K562 (cell line): ENCODE data around the gene ARHGAP42. TPM values are rescaled to one million over a fixed set of nuclear protein-coding genes. Genes with fewer than 3 reads are reported as not detected.

Experiments
- ATAC-seq: fragments of 200-7000 bp; cut with Tn5 transposase; 3 replicates; pipeline ENCODE4 v1.9.1; 2020; ENCODE audit warnings: moderate library complexity
- BruUV-seq: library from RNA; stranded (reverse); fragments of 400-500 nt; replicated peaks from 2 replicates; lab custom pipeline; 2021; lab: Mats Ljungman, UMichigan
- CTCF ChIA-PET: fragments of 300-600 bp; formaldehyde crosslinking; extraction: SDS; loops from one replicate; lab custom pipeline; 2021; ENCODE audit warnings: low intra/inter-chr PET ratio; lab: Yijun Ruan, JAX
- POLR2A ChIA-PET: fragments of 300-600, 350-650 bp; sonication (Branson Sonifier 250); formaldehyde crosslinking; extraction: SDS; loops from one replicate; lab custom pipeline; 2021; ENCODE audit warnings: antibody characterized with exemption, inconsistent platforms; lab: Yijun Ruan, JAX
- DNase-seq, 4 experiments: peaks; one replicate each; pipeline versions ENCODE4 v3.0.0 to v3.0.0-alpha.2; 2011 to 2018; ENCODE audit warnings: low spot score in 3 of 4, mixed read lengths in 3 of 4; ENCODE audit errors: extremely low read depth in 1 of 4
- FAIRE-seq: peaks from 2 replicates; lab custom pipeline; 2011; peaks lifted over from hg19 to GRCh38; lab: Jason Lieb, UNC
- H2AFZ ChIP-seq: 2 replicates; pipeline ENCODE4 v1.6.0; 2011; ENCODE audit warnings: low read depth, low read length, control low read depth, inconsistent platforms
- H3K27ac ChIP-seq: fragments of 200-600 bp; 3 replicates; pipeline ENCODE4 v1.8.0; 2011; ENCODE audit warnings: low read depth, mild to moderate bottlenecking, control low read depth, inconsistent platforms, low read length, moderate library complexity, mixed read lengths; ENCODE audit errors: extremely low read depth
- H3K27me3 ChIP-seq, 2 experiments: fragments of 300-600 bp in 1 of 2; 2 replicates in 1 of 2; 3 replicates in 1 of 2; pipeline versions ENCODE4 v1.6.0 to v1.8.0; 2011; ENCODE audit warnings: inconsistent platforms in 2 of 2, low read length in 2 of 2, mild to moderate bottlenecking in 1 of 2, mixed read lengths in 1 of 2, moderate library complexity in 1 of 2; ENCODE audit not compliant: control insufficient read depth in 2 of 2, insufficient read depth in 2 of 2
- H3K36me3 ChIP-seq: fragments of 300-600 bp; 3 replicates; pipeline ENCODE4 v1.8.0; 2011; ENCODE audit warnings: mild to moderate bottlenecking, low read length, inconsistent platforms; ENCODE audit not compliant: control insufficient read depth, insufficient read depth
- H3K4me1 ChIP-seq, 2 experiments: fragments of 200-600 bp in 1 of 2; replicated peaks in 1 of 2; 2 replicates in 1 of 2; 3 replicates in 1 of 2; pipeline versions ENCODE4 v1.5.1 to v1.8.0; 2011; ENCODE audit warnings: inconsistent platforms in 2 of 2, low read length in 2 of 2, mild to moderate bottlenecking in 1 of 2, mixed read lengths in 1 of 2, moderate library complexity in 1 of 2; ENCODE audit not compliant: control insufficient read depth in 2 of 2, insufficient read depth in 2 of 2
- H3K4me2 ChIP-seq: 2 replicates; pipeline ENCODE4 v1.6.1; 2011; ENCODE audit warnings: low read length, control low read depth, inconsistent platforms, mixed read lengths; ENCODE audit not compliant: insufficient read depth
- H3K4me3 ChIP-seq: fragments of 200-600 bp; sonication (generic), shearing (Covaris generic); 2 replicates; pipeline ENCODE4 v1.5.1; 2016; ENCODE audit warnings: control low read depth, inconsistent platforms
- H3K79me2 ChIP-seq: fragments of 200-600 bp; 3 replicates; pipeline ENCODE4 v1.8.0; 2011; ENCODE audit warnings: low read length, inconsistent platforms; ENCODE audit not compliant: control insufficient read depth, insufficient read depth
- H3K9ac ChIP-seq, 2 experiments: 2 replicates each; pipeline versions ENCODE4 v1.6.0 to v1.6.1; 2011; ENCODE audit warnings: low read depth in 2 of 2, low read length in 2 of 2, control low read depth in 1 of 2, inconsistent platforms in 1 of 2, mild to moderate bottlenecking in 1 of 2, mixed read lengths in 1 of 2; ENCODE audit not compliant: insufficient read depth in 1 of 2
- H3K9me1 ChIP-seq: one replicate; pipeline ENCODE4 v1.6.0; 2011; ENCODE audit warnings: inconsistent platforms, mild to moderate bottlenecking, low read length, moderate library complexity; ENCODE audit not compliant: control insufficient read depth, insufficient read depth
- H3K9me3 ChIP-seq: replicated peaks from 2 replicates; pipeline ENCODE4 v1.5.1; 2011; ENCODE audit warnings: low read depth, low read length, inconsistent platforms; ENCODE audit not compliant: control insufficient read depth, insufficient read depth
- H4K20me1 ChIP-seq: replicated peaks from 2 replicates; pipeline ENCODE4 v1.6.1; 2011; ENCODE audit warnings: low read length, inconsistent platforms, mixed read lengths; ENCODE audit not compliant: control insufficient read depth, insufficient read depth
- ELF1 ChIP-seq: fragments of 200-800 bp; sonication (Bioruptor generic); IDR thresholded peaks from 2 replicates; pipeline ENCODE4 v1.6.1; 2016; ENCODE audit warnings: missing genetic modification characterization, missing compliant biosample characterization
- ERF ChIP-seq: fragments of 450-650 bp; formaldehyde crosslinking; IDR thresholded peaks from 2 replicates; pipeline ENCODE4 v1.4.0; 2020; ENCODE audit warnings: mild to moderate bottlenecking, mixed read lengths
- POLR3G ChIP-seq: IDR thresholded peaks from 2 replicates; pipeline ENCODE4 v1.6.1; 2011; ENCODE audit not compliant: insufficient read length, insufficient replicate concordance; ENCODE audit errors: extremely low read depth
- POU5F1 ChIP-seq: fragments of 150-350 bp; IDR thresholded peaks from 2 replicates; pipeline ENCODE4 v1.6.1; 2014; ENCODE audit warnings: borderline replicate concordance, low read length, low read depth, mild to moderate bottlenecking; ENCODE audit not compliant: partially characterized antibody
- RCOR1 ChIP-seq, 2 experiments: IDR thresholded peaks; 2 replicates each; pipeline ENCODE4 v1.6.1; 2012; ENCODE audit warnings: low read depth in 2 of 2, low read length in 2 of 2, borderline replicate concordance in 1 of 2, improper control_type of control experiment in 1 of 2
- THAP7 ChIP-seq: fragments of 250-450 bp; sonication (Bioruptor Pico); IDR thresholded peaks from 2 replicates; pipeline ENCODE4 v1.5.0; 2021
- WGBS: fragments of 100-300 bp; shearing (Covaris generic); methylation state at CpG from one replicate; pipeline ENCODE4 v1.1.6; 2016; ENCODE audit warnings: low coverage, mixed read lengths; ENCODE audit not compliant: insufficient coverage; ENCODE audit errors: missing lambda C conversion rate; 5-methylcytosine and 5-hydroxymethylcytosine counted together
- in situ Hi-C: fragments of 300-500 bp; cut with MboI; formaldehyde crosslinking; loops from 4 replicates; pipeline ENCODE4 v1.15.0; 2018; ENCODE audit warnings: inconsistent platforms, mixed read lengths
- intact Hi-C: fragments of 100-400 bp; cut with micrococcal nuclease; formaldehyde crosslinking; loops from 2 replicates; pipeline ENCODE4 v1.14.2; 2022
- polyA plus RNA-seq, 8 experiments: library from polyadenylated mRNA; depleted of rRNA in 4 of 8; stranded (reverse) in 5 of 8; unstranded in 3 of 8; fragments of >200 nt; fragmentation: Nextera tagmentation in 2 of 8; fragmentation: Illumina TruSeq in 1 of 8; extraction: Ambion mirVana in 2 of 8; extraction: Trizol in 1 of 8; gene quantifications; 2 replicates each; pipeline versions ENCODE4 v1.2.1 to v1.2.3, GENCODE V29; 2011 to 2014; ENCODE audit warnings: inconsistent platforms in 1 of 8, missing spikeins in 1 of 8
- total RNA-seq, 7 experiments: library from RNA; depleted of rRNA in 6 of 7; stranded (reverse); fragments of >200 nt in 6 of 7; fragmentation: Illumina TruSeq in 2 of 7; extraction: Trizol in 2 of 7; gene quantifications; 2 replicates each; pipeline versions ENCODE4 v1.2.1 to v1.2.3, GENCODE V29; 2011 to 2021; ENCODE audit warnings: low replicate concordance in 1 of 7

ARHGAP42 gene
- total and polyA plus RNA-seq, 9 of the 15 experiments (the other 6 are each of a cell fraction or from before 2014, with no cell fraction given): 0.95 to 6.1 (median 2.4) TPM

DNA sequence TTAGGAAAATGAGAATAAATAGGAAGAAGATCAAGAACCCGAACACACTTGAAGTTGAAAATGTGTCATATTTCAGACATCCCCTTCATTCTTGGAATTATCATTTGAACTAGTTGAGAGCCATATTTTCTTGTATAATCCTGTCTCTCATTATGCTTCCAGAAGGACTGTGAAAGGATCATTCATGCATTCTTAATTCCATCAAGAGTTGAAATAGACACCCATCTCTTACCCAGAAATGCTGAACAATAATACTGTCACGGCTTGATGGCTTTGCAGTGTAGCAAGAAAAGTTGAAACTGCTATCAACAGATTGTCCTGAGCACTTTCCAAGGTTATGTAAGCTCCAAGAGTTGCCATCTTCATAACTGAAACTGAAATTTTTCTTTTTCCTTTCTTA, 79.7 kb downstream of the ARHGAP42 start (continued):
- TF ChIP-seq POLR3G: no peak

DNA sequence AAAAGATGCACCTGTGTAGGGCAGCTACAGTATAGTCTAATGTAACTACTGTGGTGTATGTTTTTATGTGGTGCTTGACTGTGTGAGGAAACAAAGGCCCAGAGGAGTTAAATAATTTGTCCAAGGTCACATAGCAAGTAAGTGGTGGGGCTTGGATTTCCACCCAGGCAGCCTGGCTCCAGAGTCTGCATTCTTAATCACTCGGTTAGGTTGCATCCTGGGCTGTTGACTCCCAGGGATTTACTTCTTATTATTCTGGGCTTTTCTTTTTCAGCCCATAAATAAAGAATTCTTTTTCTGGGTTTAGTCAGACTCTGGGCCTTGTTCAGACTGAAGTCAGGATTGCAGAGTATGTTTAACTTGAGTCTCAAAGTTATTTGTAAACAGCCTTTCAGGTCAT, 82.1 kb downstream of the ARHGAP42 start:
- CTCF ChIA-PET: no interaction called here
- 9% methylated on average over 1 of the region's 1 CpG for WGBS
- TF ChIP-seq POU5F1 (no peak), ELF1 (tag) (no peak), RCOR1 (IDR thresholded peaks at IDR 0.05; ENCODE audit: borderline replicate concordance in 1 of 2, low read depth in 2 of 2, low read length in 2 of 2) (no peak), ERF (CRISPR knock-in tag) (no peak), THAP7 (CRISPR knock-in tag) (no peak)
- TF ChIP-seq, all 486 proteins: peak for 0

More for the DNA sequence above, 82.1 kb downstream of the ARHGAP42 start:
- in situ Hi-C loops: no loop called here
- H3K9me1 ChIP-seq: no peaks in the 10 kb centered on the region
- FAIRE-seq (no peak), ATAC-seq (no peak), DNase-seq (no peak)
- H3K79me2 ChIP-seq: no peaks in the 10 kb centered on the region
- H3K4me1 ChIP-seq: no peaks in the 10 kb centered on the region
- no peak overlapping the region for H3K4me2 ChIP-seq
- no peak overlapping the region for H2AFZ ChIP-seq
- BruUV-seq: no TSS peak
- no peak overlapping the region for H3K4me3 ChIP-seq
- H3K9me3 ChIP-seq: no peaks in the 10 kb centered on the region
- no peaks in the 10 kb centered on the region for H4K20me1 ChIP-seq
- no peaks in the 10 kb centered on the region for H3K27me3 ChIP-seq
- no peak overlapping the region for H3K9ac ChIP-seq
- H3K36me3 ChIP-seq: no peaks in the 10 kb centered on the region
- no peak overlapping the region for H3K27ac ChIP-seq
- intact Hi-C loops: no loop called here
- POLR2A ChIA-PET: interaction anchor here (0.7 kb wide), 1 partner anchor 15 kb away, joined by 3 read pairs; no protein-coding TSS in a partner anchor
